CD4-positive, alpha-beta T cell treated with Interleukin-4 for 4 hours (primary cell): ENCODE measurements around the gene PNPLA2.

Experiments
- DNase-seq: peaks from one replicate; pipeline ENCODE4 v3.0.0-alpha.2; 2020

Gene PNPLA2

GRCh38 chr11:819943-820649 is 1.4 kb downstream of the PNPLA2 start:
- DNase-seq: peak; percentile 94

- DNase-seq: no peak
Measured at GRCh38 chr11:820655-821511, 2.2 kb downstream of the PNPLA2 start.

GRCh38 chr11:821512-822371 is 3.0 kb downstream of the PNPLA2 start:
- no peak for DNase-seq

- no peak for DNase-seq
Measured at GRCh38 chr11:823441-824291, 5.0 kb downstream of the PNPLA2 start.

GRCh38 chr11:824292-824880 is 5.7 kb downstream of the PNPLA2 start:
- DNase-seq: no peak

GRCh38 chr11:824942-825341 is 6.2 kb downstream of the PNPLA2 start:
- DNase-seq: no peak

GRCh38 chr11:825366-826226 is 6.9 kb downstream of the PNPLA2 start:
- DNase-seq: no peak

GRCh38 chr11:826227-826621 is 7.5 kb downstream of the PNPLA2 start:
- no peak for DNase-seq

- no peak for DNase-seq
Measured at GRCh38 chr11:826836-827145, 8.1 kb downstream of the PNPLA2 start.

- DNase-seq: no peak
Measured at GRCh38 chr11:827146-827896, 8.6 kb downstream of the PNPLA2 start.

GRCh38 chr11:827897-828192 is 9.1 kb downstream of the PNPLA2 start, which contains the start of gene CRACR2B:
Gene CRACR2B, plus strand, starts transcription at chr11:827919. Its CDS starts 689 bp downstream, at chr11:828608.
- DNase-seq: no peak

GRCh38 chr11:828506-829175 is 9.9 kb downstream of the PNPLA2 start:
- no peak for DNase-seq

- no peak for DNase-seq
Measured at GRCh38 chr11:829176-829846, 10.6 kb downstream of the PNPLA2 start.

GRCh38 chr11:829847-830294 is 11.2 kb downstream of the PNPLA2 start:
- no peak for DNase-seq

- peak; percentile 47 for DNase-seq
Measured at GRCh38 chr11:830295-831117, 11.8 kb downstream of the PNPLA2 start.

- DNase-seq: no peak
Measured at GRCh38 chr11:831118-831864, 12.6 kb downstream of the PNPLA2 start.

GRCh38 chr11:831961-832528 is 13.3 kb downstream of the PNPLA2 start:
- no peak for DNase-seq
